Activated B cell treated with CpG ODN at 0.5 μM for 24 hours (primary cell): Measurements from ENCODE around the gene CD34. TPM values are rescaled to one million over a fixed set of nuclear protein-coding genes. Genes with fewer than 3 reads are reported as not detected.
A peak's percentile ranks its signal among the peaks of the same experiment; 100 is the strongest.

ENCODE experiments used
- ATAC-seq: fragments of 200-7000 bp; cut with Tn5 transposase; one replicate; pipeline ENCODE4 v1.10.0; 2021; ENCODE audit warnings: low read depth, mild to moderate bottlenecking, moderate library complexity
- CTCF ChIA-PET: fragments of 350-600 bp; sonication (Branson Sonifier 250); formaldehyde crosslinking; loops from one replicate; lab custom pipeline; 2021; ENCODE audit warnings: antibody characterized with exemption; lab: Charles Lee
- POLR2A ChIA-PET: fragments of 350-600 bp; sonication (Branson Sonifier 250); formaldehyde crosslinking; loops from one replicate; lab custom pipeline; 2021; ENCODE audit warnings: antibody characterized with exemption; lab: Charles Lee
- DNase-seq: peaks from one replicate; pipeline ENCODE4 v3.0.0; 2022
- H3K27ac Mint-ChIP-seq: one replicate; pipeline ENCODE4 v1.8.0; 2020; ENCODE audit warnings: mixed read lengths
- H3K27me3 Mint-ChIP-seq: one replicate; pipeline ENCODE4 v1.8.0; 2021; ENCODE audit warnings: mixed read lengths
- H3K36me3 Mint-ChIP-seq: one replicate; pipeline ENCODE4 v1.8.0; 2021; ENCODE audit warnings: low read depth, mixed read lengths
- H3K4me1 Mint-ChIP-seq: one replicate; pipeline ENCODE4 v1.8.0; 2021; ENCODE audit warnings: mixed read lengths
- H3K4me3 Mint-ChIP-seq: one replicate; pipeline ENCODE4 v1.8.0; 2020; ENCODE audit warnings: mild to moderate bottlenecking, mixed read lengths
- H3K9me3 Mint-ChIP-seq: one replicate; pipeline ENCODE4 v1.8.0; 2020; ENCODE audit warnings: mixed read lengths
- intact Hi-C: fragments of 100-400 bp; cut with micrococcal nuclease; formaldehyde crosslinking; loops from one replicate; pipeline ENCODE4 v1.15.1; 2024
- total RNA-seq: library from RNA; stranded (reverse); gene quantifications from 2 replicates; pipeline ENCODE4 v1.2.3, GENCODE V29; 2022
- TF ChIP-seq, protein P1 (sequence below): fragments of 200-600 bp; IDR thresholded peaks from one replicate; pipeline ENCODE4 v1.8.0; 2022; ENCODE audit warnings: antibody characterized with exemption, mild to moderate bottlenecking

The CD34 gene, protein sequence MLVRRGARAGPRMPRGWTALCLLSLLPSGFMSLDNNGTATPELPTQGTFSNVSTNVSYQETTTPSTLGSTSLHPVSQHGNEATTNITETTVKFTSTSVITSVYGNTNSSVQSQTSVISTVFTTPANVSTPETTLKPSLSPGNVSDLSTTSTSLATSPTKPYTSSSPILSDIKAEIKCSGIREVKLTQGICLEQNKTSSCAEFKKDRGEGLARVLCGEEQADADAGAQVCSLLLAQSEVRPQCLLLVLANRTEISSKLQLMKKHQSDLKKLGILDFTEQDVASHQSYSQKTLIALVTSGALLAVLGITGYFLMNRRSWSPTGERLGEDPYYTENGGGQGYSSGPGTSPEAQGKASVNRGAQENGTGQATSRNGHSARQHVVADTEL
- total RNA-seq, result not detected in 2 replicates

DNA sequence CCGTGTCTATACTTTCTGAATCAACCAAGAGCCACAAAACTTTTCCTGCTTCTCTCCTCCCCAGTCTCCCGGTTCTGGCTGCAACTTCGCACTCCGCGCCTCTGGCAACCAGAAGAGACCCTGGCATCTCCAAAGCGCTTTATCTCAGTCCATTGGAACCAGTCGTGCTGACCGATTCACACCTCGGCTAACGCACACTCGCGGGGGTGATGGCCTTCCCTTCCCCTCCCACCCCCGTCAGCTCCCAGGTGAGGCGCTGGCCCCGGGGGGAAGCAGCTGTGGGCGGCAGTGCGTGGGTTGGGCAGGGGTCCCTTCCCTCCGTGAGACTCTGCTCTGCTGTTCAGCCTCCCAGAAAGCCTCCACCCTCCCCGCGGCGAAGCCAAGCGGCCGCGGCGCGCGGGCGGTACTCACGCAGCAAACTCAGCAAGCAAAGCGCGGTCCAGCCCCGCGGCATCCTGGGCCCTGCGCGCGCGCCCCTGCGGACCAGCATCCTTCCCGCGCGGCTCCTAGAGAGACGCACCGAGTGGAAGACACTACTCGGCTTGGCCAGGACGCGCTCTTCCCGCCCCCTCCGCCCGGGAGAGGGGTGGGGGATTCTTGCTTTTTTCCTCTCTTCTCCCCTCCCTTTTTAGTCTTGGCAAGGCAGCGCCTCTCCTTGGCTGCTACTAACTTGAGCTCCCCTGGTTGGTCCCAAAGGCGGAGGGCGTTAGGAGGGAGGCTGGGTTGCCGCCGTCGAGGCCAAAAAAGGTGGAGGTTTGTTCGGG, at the start of gene CD34:
TSS of gene CD34 (minus strand) at position 535 of the 764 bp plus-strand sequence. CDS start at position 490, 45 bp downstream.
- TF ChIP-seq, protein P1, sequence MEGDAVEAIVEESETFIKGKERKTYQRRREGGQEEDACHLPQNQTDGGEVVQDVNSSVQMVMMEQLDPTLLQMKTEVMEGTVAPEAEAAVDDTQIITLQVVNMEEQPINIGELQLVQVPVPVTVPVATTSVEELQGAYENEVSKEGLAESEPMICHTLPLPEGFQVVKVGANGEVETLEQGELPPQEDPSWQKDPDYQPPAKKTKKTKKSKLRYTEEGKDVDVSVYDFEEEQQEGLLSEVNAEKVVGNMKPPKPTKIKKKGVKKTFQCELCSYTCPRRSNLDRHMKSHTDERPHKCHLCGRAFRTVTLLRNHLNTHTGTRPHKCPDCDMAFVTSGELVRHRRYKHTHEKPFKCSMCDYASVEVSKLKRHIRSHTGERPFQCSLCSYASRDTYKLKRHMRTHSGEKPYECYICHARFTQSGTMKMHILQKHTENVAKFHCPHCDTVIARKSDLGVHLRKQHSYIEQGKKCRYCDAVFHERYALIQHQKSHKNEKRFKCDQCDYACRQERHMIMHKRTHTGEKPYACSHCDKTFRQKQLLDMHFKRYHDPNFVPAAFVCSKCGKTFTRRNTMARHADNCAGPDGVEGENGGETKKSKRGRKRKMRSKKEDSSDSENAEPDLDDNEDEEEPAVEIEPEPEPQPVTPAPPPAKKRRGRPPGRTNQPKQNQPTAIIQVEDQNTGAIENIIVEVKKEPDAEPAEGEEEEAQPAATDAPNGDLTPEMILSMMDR, result no peak
- intact Hi-C loops, result no loop called here
- ChIA-PET POLR2A (no interaction called here), CTCF (no interaction called here)
- peaks cover 56% of the 10 kb centered on the region for H3K27me3 Mint-ChIP-seq
- H3K36me3 Mint-ChIP-seq, result no peaks in the 10 kb centered on the region
- no peak within 1 kb of the TSS for H3K27ac Mint-ChIP-seq
- H3K4me3 Mint-ChIP-seq, result peak within 1 kb of the TSS; percentile 26
- no peak for ATAC-seq
- H3K4me1 Mint-ChIP-seq, result peaks cover 19% of the 10 kb centered on the region
- no peaks in the 10 kb centered on the region for H3K9me3 Mint-ChIP-seq
- no peak for DNase-seq

DNA sequence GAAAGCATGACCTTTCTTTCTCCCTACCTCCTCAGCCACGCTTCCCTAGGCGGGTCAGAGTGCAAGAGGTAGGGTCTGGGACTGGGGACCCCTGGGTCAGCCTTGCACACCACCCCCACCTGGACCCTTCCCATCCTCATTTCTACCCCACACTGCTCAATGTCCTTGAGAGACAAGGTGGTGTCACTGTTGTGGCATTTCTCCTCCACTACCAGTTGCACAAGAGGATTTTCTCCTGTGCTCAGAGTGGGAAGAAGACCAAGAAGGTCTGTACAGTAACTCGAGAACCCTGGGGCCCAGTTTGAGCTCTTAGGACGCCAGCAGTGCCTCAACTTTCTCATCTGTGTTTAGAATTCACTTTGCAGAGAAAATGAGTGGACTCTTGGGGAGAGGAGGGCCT, 49.4 kb upstream of the CD34 start:
- H3K4me1 Mint-ChIP-seq, result peaks cover 26% of the 10 kb centered on the region
- intact Hi-C loops, result loop anchor here (5.0 kb wide), 1 partner anchor 208 kb away; the partner anchor contains the start of gene CD46
- ChIA-PET CTCF (interaction anchor here (0.6 to 5.9 kb wide), 2 partner anchors 17 to 75 kb away, joined by 3 to 85 read pairs; no protein-coding TSS in a partner anchor), POLR2A (no interaction called here)
- H3K36me3 Mint-ChIP-seq, result no peaks in the 10 kb centered on the region
- H3K4me3 Mint-ChIP-seq, result no peak overlapping the region
- H3K9me3 Mint-ChIP-seq, result no peaks in the 10 kb centered on the region
- peaks cover 45% of the 10 kb centered on the region for H3K27me3 Mint-ChIP-seq
- no peak for DNase-seq
- H3K27ac Mint-ChIP-seq, result no peak overlapping the region
- ATAC-seq, result no peak
- TF ChIP-seq, protein P1, result no peak

DNA sequence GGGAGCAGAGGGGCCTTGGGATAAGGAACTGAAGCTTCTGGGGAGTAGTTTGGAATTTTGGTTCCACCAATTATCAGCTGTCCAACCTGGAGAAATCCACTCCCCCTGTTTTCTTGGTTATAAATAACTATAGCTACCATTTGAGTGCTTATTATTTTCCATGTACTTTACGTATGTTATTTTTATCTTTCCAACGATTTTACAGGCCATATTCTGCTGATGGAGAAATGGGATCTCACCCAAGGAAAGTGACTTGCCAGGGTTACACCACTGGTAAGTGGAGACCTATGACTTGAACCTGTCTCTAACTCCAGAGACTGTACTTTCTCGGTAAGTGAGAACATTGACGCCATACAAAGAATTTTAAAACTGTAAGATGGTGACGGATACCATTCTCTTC, 49.0 kb upstream of the CD34 start:
- no peak for ATAC-seq
- CTCF ChIA-PET, result interaction anchor here (0.6 to 1.4 kb wide), 2 partner anchors 17 to 163 kb away, joined by 3 to 5 read pairs; no protein-coding TSS in a partner anchor
- no peaks in the 10 kb centered on the region for H3K36me3 Mint-ChIP-seq
- no peak overlapping the region for H3K27ac Mint-ChIP-seq
- TF ChIP-seq, protein P1, result no peak
- no peaks in the 10 kb centered on the region for H3K9me3 Mint-ChIP-seq
- POLR2A ChIA-PET, result no interaction called here
- intact Hi-C loops, result loop anchor here (5.0 kb wide), 1 partner anchor 208 kb away; the partner anchor contains the start of gene CD46
- H3K4me1 Mint-ChIP-seq, result peaks cover 29% of the 10 kb centered on the region
- peak overlapping the region; percentile 72 for H3K4me3 Mint-ChIP-seq
- DNase-seq, result no peak
- H3K27me3 Mint-ChIP-seq, result peaks cover 47% of the 10 kb centered on the region

DNA sequence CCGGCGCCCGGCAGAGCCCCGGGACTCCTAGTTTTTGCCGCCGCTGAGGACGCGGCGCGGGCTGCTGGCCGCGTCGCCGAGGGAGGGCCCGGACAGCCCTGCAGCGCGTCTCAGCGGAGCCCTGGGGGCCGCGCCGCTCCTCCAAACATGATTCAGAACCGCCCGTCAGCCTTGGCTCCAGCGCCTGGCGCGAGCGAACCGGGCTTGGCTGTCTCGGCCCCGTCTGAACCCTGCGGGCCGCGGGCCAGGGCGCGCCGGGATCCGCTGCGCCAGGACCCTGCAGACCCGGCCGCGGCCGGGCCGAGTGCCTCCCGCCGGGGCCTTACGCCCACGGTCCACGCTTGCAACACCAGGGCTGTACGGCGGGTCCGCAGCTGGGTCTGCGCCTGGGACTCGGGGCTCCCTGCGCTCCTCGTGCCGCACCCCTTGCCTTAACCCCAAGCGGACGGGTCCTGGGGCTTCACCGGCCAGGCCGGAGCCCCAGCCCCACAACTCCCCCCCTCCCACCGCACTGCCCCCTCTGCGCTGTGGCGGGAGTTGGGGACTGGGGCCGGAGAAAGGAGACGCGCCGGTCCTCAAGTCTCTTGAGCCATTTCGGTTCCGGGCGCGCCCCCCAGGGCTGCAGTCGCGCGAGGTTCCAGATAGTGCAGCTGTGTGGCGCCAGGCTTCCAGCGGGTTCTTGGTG, 48.4 kb upstream of the CD34 start:
- TF ChIP-seq, protein P1, result no peak
- CTCF ChIA-PET, result interaction anchor here (1.2 to 1.4 kb wide), 2 partner anchors 74 to 162 kb away, joined by 3 to 5 read pairs; no protein-coding TSS in a partner anchor
- H3K4me3 Mint-ChIP-seq, result peak overlapping the region; percentile 72
- POLR2A ChIA-PET, result no interaction called here
- ATAC-seq, result no peak
- no peaks in the 10 kb centered on the region for H3K36me3 Mint-ChIP-seq
- H3K4me1 Mint-ChIP-seq, result peaks cover 29% of the 10 kb centered on the region
- intact Hi-C loops, result no loop called here
- H3K9me3 Mint-ChIP-seq, result no peaks in the 10 kb centered on the region
- peak; percentile 23 for DNase-seq
- H3K27me3 Mint-ChIP-seq, result peaks cover 42% of the 10 kb centered on the region
- H3K27ac Mint-ChIP-seq, result no peak overlapping the region
